ENCODE data around the gene PTPRA. TPM values are rescaled to one million over a fixed set of nuclear protein-coding genes. Genes with fewer than 3 reads are reported as not detected.
A peak's percentile ranks its signal among the peaks of the same experiment; 100 is the strongest.

PTPRA gene
- total RNA-seq, 1 donor from 2014 or later, result 59.9 TPM

DNA sequence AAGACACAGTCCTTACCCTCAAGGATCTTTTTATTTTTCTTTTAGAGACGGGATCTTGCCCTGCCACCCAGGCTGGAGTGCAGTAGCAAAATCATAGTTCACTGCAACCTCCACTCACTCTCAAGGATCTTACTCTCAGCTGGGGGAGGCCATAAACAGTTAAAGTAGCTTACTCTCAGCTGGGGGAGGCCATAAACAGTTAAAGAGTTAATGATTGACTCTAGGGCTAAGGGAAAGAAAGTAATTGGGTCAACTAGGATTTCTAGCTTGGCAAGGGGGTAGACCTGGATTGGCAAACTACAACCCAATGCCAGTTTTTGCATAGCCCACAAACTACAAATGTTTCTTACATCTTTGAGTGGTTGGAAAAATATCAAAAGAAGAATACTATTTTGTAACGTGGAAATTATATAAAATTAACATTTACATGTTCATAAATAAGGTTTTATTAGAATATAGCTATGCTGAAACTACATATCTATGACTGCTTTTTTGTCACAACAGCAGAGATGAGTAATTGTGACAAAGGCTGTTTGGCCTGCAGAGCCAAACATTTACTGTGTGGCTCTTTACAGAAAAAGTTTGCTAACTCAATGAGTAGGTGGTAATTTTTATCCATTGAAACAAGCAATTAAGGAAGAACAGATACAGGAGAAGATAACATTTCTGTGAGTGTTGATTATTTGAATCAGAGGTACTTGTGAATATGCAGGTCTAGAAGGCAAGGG is 46.4 kb downstream of the PTPRA start:
- H3K27me3 Mint-ChIP-seq (ENCODE audit: unreplicated experiment), result no peaks in the 10 kb centered on the region

DNA sequence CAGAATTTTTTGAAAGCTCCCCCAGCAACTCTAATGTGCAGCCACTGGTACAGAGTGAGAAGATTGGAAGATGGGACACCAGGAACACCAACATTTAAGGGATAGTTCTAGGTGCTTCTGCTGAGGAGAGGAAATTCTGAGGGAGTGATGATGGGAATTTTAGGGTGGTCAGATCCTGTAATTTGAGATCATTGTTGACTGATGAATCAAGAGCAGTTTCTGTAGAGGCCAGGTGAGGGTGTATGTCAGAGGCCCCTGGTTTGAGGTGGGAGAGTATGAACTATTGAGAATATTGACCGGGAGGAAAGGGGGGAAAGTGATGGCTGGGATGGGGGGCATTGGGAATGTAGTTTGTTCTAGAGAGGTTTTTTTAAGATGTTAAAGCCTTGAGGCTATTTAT is 47.2 kb downstream of the PTPRA start:
- TF ChIP-seq, protein P1, sequence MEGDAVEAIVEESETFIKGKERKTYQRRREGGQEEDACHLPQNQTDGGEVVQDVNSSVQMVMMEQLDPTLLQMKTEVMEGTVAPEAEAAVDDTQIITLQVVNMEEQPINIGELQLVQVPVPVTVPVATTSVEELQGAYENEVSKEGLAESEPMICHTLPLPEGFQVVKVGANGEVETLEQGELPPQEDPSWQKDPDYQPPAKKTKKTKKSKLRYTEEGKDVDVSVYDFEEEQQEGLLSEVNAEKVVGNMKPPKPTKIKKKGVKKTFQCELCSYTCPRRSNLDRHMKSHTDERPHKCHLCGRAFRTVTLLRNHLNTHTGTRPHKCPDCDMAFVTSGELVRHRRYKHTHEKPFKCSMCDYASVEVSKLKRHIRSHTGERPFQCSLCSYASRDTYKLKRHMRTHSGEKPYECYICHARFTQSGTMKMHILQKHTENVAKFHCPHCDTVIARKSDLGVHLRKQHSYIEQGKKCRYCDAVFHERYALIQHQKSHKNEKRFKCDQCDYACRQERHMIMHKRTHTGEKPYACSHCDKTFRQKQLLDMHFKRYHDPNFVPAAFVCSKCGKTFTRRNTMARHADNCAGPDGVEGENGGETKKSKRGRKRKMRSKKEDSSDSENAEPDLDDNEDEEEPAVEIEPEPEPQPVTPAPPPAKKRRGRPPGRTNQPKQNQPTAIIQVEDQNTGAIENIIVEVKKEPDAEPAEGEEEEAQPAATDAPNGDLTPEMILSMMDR (IDR thresholded peaks at IDR 0.05; ENCODE audit: unreplicated experiment), result no peak
- H3K4me1 Mint-ChIP-seq (ENCODE audit: unreplicated experiment), result peaks cover 32% of the 10 kb centered on the region
- H3K36me3 Mint-ChIP-seq (ENCODE audit: low read depth, unreplicated experiment), result peaks cover 10% of the 10 kb centered on the region
- H3K9me3 Mint-ChIP-seq (ENCODE audit: unreplicated experiment), result no peaks in the 10 kb centered on the region
- DNase-seq (ENCODE audit: low spot score), result no peak
- H3K27me3 Mint-ChIP-seq (ENCODE audit: unreplicated experiment), result no peaks in the 10 kb centered on the region
- H3K4me3 Mint-ChIP-seq (ENCODE audit: unreplicated experiment), result peak overlapping the region; percentile 68
- H3K27ac Mint-ChIP-seq (ENCODE audit: unreplicated experiment), result no peak overlapping the region

More for the DNA sequence above, 46.4 kb downstream of the PTPRA start:
- no peak overlapping the region for H3K4me3 Mint-ChIP-seq (ENCODE audit: unreplicated experiment)
- no peak for DNase-seq (ENCODE audit: low spot score)
- peaks cover 32% of the 10 kb centered on the region for H3K4me1 Mint-ChIP-seq (ENCODE audit: unreplicated experiment)
- H3K36me3 Mint-ChIP-seq (ENCODE audit: low read depth, unreplicated experiment), result peaks cover 7% of the 10 kb centered on the region
- no peaks in the 10 kb centered on the region for H3K9me3 Mint-ChIP-seq (ENCODE audit: unreplicated experiment)
- no peak overlapping the region for H3K27ac Mint-ChIP-seq (ENCODE audit: unreplicated experiment)
- TF ChIP-seq, protein P1 (IDR thresholded peaks at IDR 0.05; ENCODE audit: unreplicated experiment), result no peak

DNA sequence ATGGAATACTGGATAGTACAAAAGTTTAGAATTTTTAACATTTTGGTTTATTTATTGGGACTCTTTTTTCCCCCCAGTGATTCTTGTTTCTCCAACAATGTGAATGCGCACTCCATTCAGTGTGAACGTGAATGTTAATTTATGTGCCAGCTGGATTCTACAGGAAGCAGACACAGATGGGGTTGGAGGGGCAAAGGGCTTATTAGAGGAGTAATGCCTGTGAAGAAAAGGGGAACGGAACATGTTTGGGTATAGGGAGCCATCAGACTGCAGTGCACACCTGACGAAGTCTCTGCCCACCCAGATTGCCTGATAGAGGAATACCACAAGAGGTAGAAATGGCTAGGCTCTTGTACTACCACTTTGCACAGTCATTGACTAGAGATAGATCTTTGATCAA is 48.2 kb downstream of the PTPRA start:
- H3K4me3 Mint-ChIP-seq (ENCODE audit: unreplicated experiment), result no peak overlapping the region
- H3K27ac Mint-ChIP-seq (ENCODE audit: unreplicated experiment), result no peak overlapping the region
- H3K27me3 Mint-ChIP-seq (ENCODE audit: unreplicated experiment), result no peaks in the 10 kb centered on the region
- no peaks in the 10 kb centered on the region for H3K9me3 Mint-ChIP-seq (ENCODE audit: unreplicated experiment)
- TF ChIP-seq, protein P1 (IDR thresholded peaks at IDR 0.05; ENCODE audit: unreplicated experiment), result no peak
- H3K36me3 Mint-ChIP-seq (ENCODE audit: low read depth, unreplicated experiment), result peaks cover 15% of the 10 kb centered on the region
- DNase-seq (ENCODE audit: low spot score), result no peak
- H3K4me1 Mint-ChIP-seq (ENCODE audit: unreplicated experiment), result peaks cover 38% of the 10 kb centered on the region

DNA sequence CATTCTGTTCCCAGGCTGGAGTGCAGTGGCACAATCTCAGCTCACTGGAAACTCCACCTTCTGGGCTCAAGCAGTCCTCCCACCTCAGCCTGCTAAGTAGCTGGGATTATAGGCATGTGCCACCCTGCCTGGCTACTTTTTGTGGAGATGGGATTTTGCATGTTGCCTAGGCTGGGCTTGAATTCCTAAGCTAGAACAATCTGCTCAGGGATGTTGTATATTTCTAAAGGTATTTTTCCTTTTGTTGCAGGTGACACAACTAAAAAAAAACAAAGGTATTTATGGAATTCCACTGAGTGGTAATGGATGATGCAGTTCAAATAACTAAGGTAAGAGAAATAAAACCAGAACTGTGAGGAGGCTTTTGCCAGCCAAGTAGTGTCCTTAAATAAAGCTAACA is 49.7 kb downstream of the PTPRA start:
- TF ChIP-seq, protein P1 (IDR thresholded peaks at IDR 0.05; ENCODE audit: unreplicated experiment), result no peak
- H3K4me3 Mint-ChIP-seq (ENCODE audit: unreplicated experiment), result no peak overlapping the region
- DNase-seq (ENCODE audit: low spot score), result no peak
- H3K4me1 Mint-ChIP-seq (ENCODE audit: unreplicated experiment), result peaks cover 32% of the 10 kb centered on the region
- no peaks in the 10 kb centered on the region for H3K27me3 Mint-ChIP-seq (ENCODE audit: unreplicated experiment)
- H3K9me3 Mint-ChIP-seq (ENCODE audit: unreplicated experiment), result no peaks in the 10 kb centered on the region
- no peak overlapping the region for H3K27ac Mint-ChIP-seq (ENCODE audit: unreplicated experiment)
- peaks cover 20% of the 10 kb centered on the region for H3K36me3 Mint-ChIP-seq (ENCODE audit: low read depth, unreplicated experiment)

DNA sequence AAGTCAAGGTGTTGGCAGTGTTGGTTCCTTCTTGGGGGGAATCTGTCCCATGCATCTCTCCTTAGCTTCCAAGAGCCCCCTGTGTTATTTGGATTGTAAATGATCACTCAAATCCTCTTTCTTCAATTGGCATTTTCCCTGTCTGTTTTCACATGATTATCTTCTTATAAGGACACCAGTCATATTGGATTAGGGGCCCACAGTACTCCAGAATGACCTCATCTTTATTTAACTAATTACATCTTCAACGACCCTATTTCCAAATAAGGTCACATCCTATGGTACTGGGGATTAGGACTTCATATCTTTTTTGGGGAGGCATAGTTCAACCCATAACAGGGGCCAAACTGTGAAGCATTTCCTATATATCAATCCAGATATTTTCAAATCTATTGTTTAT is 57.3 kb downstream of the PTPRA start:
- Mint-ChIP-seq H3K27ac (ENCODE audit: unreplicated experiment) (no peak overlapping the region), H3K27me3 (ENCODE audit: unreplicated experiment) (no peaks in the 10 kb centered on the region), H3K4me3 (ENCODE audit: unreplicated experiment) (no peak overlapping the region), H3K36me3 (ENCODE audit: low read depth, unreplicated experiment) (peaks cover 10% of the 10 kb centered on the region), H3K9me3 (ENCODE audit: unreplicated experiment) (no peaks in the 10 kb centered on the region), H3K4me1 (ENCODE audit: unreplicated experiment) (peaks cover 5% of the 10 kb centered on the region)
- DNase-seq (ENCODE audit: low spot score), result no peak
- TF ChIP-seq, protein P1 (IDR thresholded peaks at IDR 0.05; ENCODE audit: unreplicated experiment), result no peak
